Endothelial cell of umbilical vein (primary cell): Measurements from ENCODE around the gene CCDC82. TPM values are rescaled to one million over a fixed set of nuclear protein-coding genes. Genes with fewer than 3 reads are reported as not detected.

Source experiments
- BruUV-seq: library from RNA; stranded (reverse); fragments of 400-500 nt; replicated peaks from 2 replicates; lab custom pipeline; 2021; lab: Mats Ljungman, UMichigan
- CTCF ChIA-PET: fragments of 300-600, 350-600 bp; sonication (Branson Sonifier 250); formaldehyde crosslinking; loops from one replicate; lab custom pipeline; 2021; ENCODE audit warnings: antibody characterized with exemption, inconsistent platforms; lab: Charles Lee
- POLR2A ChIA-PET: fragments of 300-600, 350-600 bp; sonication (Branson Sonifier 250); formaldehyde crosslinking; loops from one replicate; lab custom pipeline; 2021; ENCODE audit warnings: antibody characterized with exemption, inconsistent platforms; lab: Charles Lee
- DNase-seq: peaks from one replicate; pipeline ENCODE4 v3.0.0-alpha.2; 2011; ENCODE audit warnings: low read depth, low spot score
- FAIRE-seq: peaks from 2 replicates; lab custom pipeline; 2011; peaks lifted over from hg19 to GRCh38; lab: Jason Lieb, UNC
- H2AFZ ChIP-seq: 2 replicates; pipeline ENCODE4 v1.6.0; 2012; ENCODE audit warnings: low read depth, low read length, control low read depth, inconsistent platforms
- H3K27ac ChIP-seq: 2 replicates; pipeline ENCODE4 v1.5.1; 2011; ENCODE audit warnings: low read depth, mild to moderate bottlenecking, control low read depth, low read length, moderate library complexity; ENCODE audit not compliant: insufficient read depth
- H3K27me3 ChIP-seq, 2 experiments: 2 replicates each; pipeline versions ENCODE4 v1.6.0 to v1.6.1; 2011; ENCODE audit warnings: low read length in 2 of 2, mixed read lengths in 1 of 2; ENCODE audit not compliant: control insufficient read depth in 2 of 2, insufficient read depth in 2 of 2
- H3K36me3 ChIP-seq, 2 experiments: 2 replicates in 1 of 2; 3 replicates in 1 of 2; pipeline ENCODE4 v1.5.1; 2011; ENCODE audit warnings: low read length in 2 of 2, mild to moderate bottlenecking in 1 of 2, moderate library complexity in 1 of 2; ENCODE audit not compliant: control insufficient read depth in 2 of 2, insufficient read depth in 2 of 2; ENCODE audit errors: extremely low read depth in 1 of 2
- H3K4me1 ChIP-seq: 3 replicates; pipeline ENCODE4 v1.5.1; 2011; ENCODE audit warnings: mild to moderate bottlenecking, low read length; ENCODE audit not compliant: control insufficient read depth, insufficient read depth; ENCODE audit errors: extremely low read depth
- H3K4me2 ChIP-seq: 2 replicates; pipeline ENCODE4 v1.6.1; 2011; ENCODE audit warnings: low read length, control low read depth, mixed read lengths; ENCODE audit not compliant: insufficient read depth
- H3K4me3 ChIP-seq, 3 experiments: fragments of 200-600 bp in 1 of 3; sonication (generic), shearing (Covaris generic) in 1 of 3; replicated peaks in 1 of 3; 2 replicates each; pipeline ENCODE4 v1.5.1; 2011 to 2016; ENCODE audit warnings: control low read depth in 3 of 3, low read length in 3 of 3, mild to moderate bottlenecking in 2 of 3, inconsistent platforms in 1 of 3, low read depth in 1 of 3, moderate library complexity in 1 of 3; ENCODE audit not compliant: insufficient read depth in 1 of 3
- H3K79me2 ChIP-seq: 2 replicates; pipeline ENCODE4 v1.6.0; 2012; ENCODE audit warnings: low read length, inconsistent platforms; ENCODE audit not compliant: control insufficient read depth, insufficient read depth
- H3K9ac ChIP-seq: replicated peaks from 2 replicates; pipeline ENCODE3; 2011; ENCODE audit warnings: low read length, control low read depth; ENCODE audit not compliant: insufficient read depth; ENCODE audit errors: extremely low read depth
- H3K9me1 ChIP-seq: replicated peaks from 3 replicates; pipeline ENCODE4 v1.6.0; 2011; ENCODE audit warnings: mild to moderate bottlenecking, low read length; ENCODE audit not compliant: control insufficient read depth, insufficient read depth; ENCODE audit errors: extremely low read depth
- H3K9me3 ChIP-seq: replicated peaks from 2 replicates; pipeline ENCODE4 v1.5.1; 2012; ENCODE audit warnings: low read length, inconsistent platforms; ENCODE audit not compliant: control insufficient read depth, insufficient read depth
- H4K20me1 ChIP-seq: replicated peaks from 2 replicates; pipeline ENCODE3; 2011; ENCODE audit warnings: mild to moderate bottlenecking, low read length; ENCODE audit not compliant: control insufficient read depth, insufficient read depth; ENCODE audit errors: extremely low read depth
- CTCF ChIP-seq, 2 donors: IDR thresholded peaks; 1 replicate in 1 of 2; 2 replicates in 1 of 2; pipeline ENCODE4 v1.5.1; 2011; ENCODE audit warnings: low read length in 2 of 2, mild to moderate bottlenecking in 2 of 2, moderate library complexity in 2 of 2, control low read depth in 1 of 2, inconsistent platforms in 1 of 2, low read depth in 1 of 2; ENCODE audit not compliant: insufficient read depth in 1 of 2; ENCODE audit errors: extremely low read depth in 1 of 2
- EZH2 ChIP-seq: IDR thresholded peaks from 2 replicates; pipeline ENCODE4 v1.6.1; 2012; ENCODE audit warnings: borderline replicate concordance, low read depth, mild to moderate bottlenecking, moderate library complexity, low read length, inconsistent platforms; ENCODE audit not compliant: severe bottlenecking
- FOS ChIP-seq: IDR thresholded peaks from 2 replicates; pipeline ENCODE4 v1.6.1; 2011; ENCODE audit warnings: mild to moderate bottlenecking, low read length, moderate library complexity, borderline replicate concordance; ENCODE audit not compliant: insufficient read depth
- GATA2 ChIP-seq: IDR thresholded peaks from 2 replicates; pipeline ENCODE4 v1.7.0; 2011; ENCODE audit warnings: low read depth, mild to moderate bottlenecking, moderate library complexity, mixed read lengths, low read length; ENCODE audit not compliant: insufficient read length, insufficient read depth
- JUN ChIP-seq: IDR thresholded peaks from 2 replicates; pipeline ENCODE4 v1.6.1; 2011; ENCODE audit warnings: borderline replicate concordance, low read depth; ENCODE audit not compliant: insufficient read length, insufficient read depth
- MAX ChIP-seq: IDR thresholded peaks from 2 replicates; pipeline ENCODE4 v1.6.1; 2011; ENCODE audit not compliant: insufficient read depth, insufficient read length
- MYC ChIP-seq: IDR thresholded peaks from one replicate; pipeline ENCODE4 v1.6.1; 2011; ENCODE audit warnings: mild to moderate bottlenecking, low read depth, low read length
- POLR2A ChIP-seq: IDR thresholded peaks from 2 replicates; pipeline ENCODE4 v1.6.1; 2012; ENCODE audit warnings: low read depth, mild to moderate bottlenecking, control low read depth, low read length
- POLR2AphosphoS5 ChIP-seq: IDR thresholded peaks from 2 replicates; pipeline ENCODE4 v1.6.1; 2012; ENCODE audit warnings: low read depth, mild to moderate bottlenecking, control low read depth, low read length, moderate library complexity; ENCODE audit not compliant: insufficient read depth
- dilution Hi-C: fragments of 300-500 bp; cut with MboI; formaldehyde crosslinking; loops from one replicate; pipeline ENCODE4 v1.15.0; 2019; ENCODE audit warnings: low sequenced_read_pairs; ENCODE audit not compliant: extremely low pct_ligation_motif_present
- intact Hi-C: fragments of 100-400 bp; cut with micrococcal nuclease; formaldehyde crosslinking; loops from one replicate; pipeline ENCODE4 v1.10.0; 2022
- polyA plus RNA-seq, 4 experiments: library from polyadenylated mRNA; depleted of rRNA in 3 of 4; stranded (reverse) in 3 of 4; unstranded in 1 of 4; fragments of >200 nt; gene quantifications; 2 replicates each; pipeline versions ENCODE4 v1.2.1 to v1.2.3, GENCODE V29; 2011 to 2012; ENCODE audit warnings: missing spikeins in 1 of 4
- total RNA-seq: library from RNA; stranded (reverse); gene quantifications from 2 replicates; pipeline ENCODE4 v1.2.3, GENCODE V29; 2021

The CCDC82 gene
- total and polyA plus RNA-seq, 2 donors (not counting 3 experiments of a cell fraction or from before 2014, with no cell fraction given) = 8.1 to 33.4 TPM

DNA sequence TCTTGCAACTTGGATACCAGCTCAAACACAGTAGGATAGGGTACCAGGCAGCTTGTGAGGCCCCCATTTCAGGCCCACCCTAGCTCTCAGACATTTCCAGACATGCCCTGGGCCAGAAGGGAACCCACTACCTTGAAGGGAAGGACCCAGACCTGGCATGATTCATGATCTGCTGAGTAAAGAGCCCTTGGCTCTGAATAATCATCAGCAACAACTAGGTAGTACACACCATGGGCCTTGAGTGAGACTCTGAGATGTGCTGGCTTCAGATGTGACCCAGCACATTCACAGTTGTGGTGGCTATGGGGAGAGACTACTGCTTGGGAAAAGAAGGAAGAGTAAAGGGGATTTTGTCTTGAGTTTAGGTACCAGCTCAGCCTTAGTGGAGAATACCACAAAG lies 23.7 kb upstream of the CCDC82 start:
- Histone ChIP-seq H3K27ac (no peak overlapping the region), H2AFZ (no peak overlapping the region), H3K4me2 (no peak overlapping the region), H3K4me1 (no peaks in the 10 kb centered on the region), H3K9me3 (no peaks in the 10 kb centered on the region), H4K20me1 (no peaks in the 10 kb centered on the region), H3K36me3 (no peaks in the 10 kb centered on the region), H3K79me2 (no peaks in the 10 kb centered on the region), H3K9ac (no peak overlapping the region), H3K4me3 (no peak overlapping the region), H3K9me1 (no peaks in the 10 kb centered on the region), H3K27me3 (peaks cover 3 to 12% of the 10 kb centered on the region in 2 experiments)
- ChIA-PET CTCF (no interaction called here), POLR2A (no interaction called here)
- no peak for FAIRE-seq
- DNase-seq = no peak
- dilution Hi-C loops (no loop called here), intact Hi-C loops (no loop called here)
- no TSS peak for BruUV-seq
- TF ChIP-seq MAX = no peak
- no peak for TF ChIP-seq FOS
- TF ChIP-seq POLR2A = no peak
- no peak for TF ChIP-seq EZH2
- TF ChIP-seq MYC = no peak
- TF ChIP-seq CTCF (IDR thresholded peaks at IDR 0.05; ENCODE audit: extremely low read depth in 1 of 2, insufficient read depth in 1 of 2, low read depth in 1 of 2, low read length in 2 of 2) = no peak
- TF ChIP-seq JUN = no peak
- TF ChIP-seq POLR2AphosphoS5 = no peak
- no peak for TF ChIP-seq GATA2
